ENCODE results near the gene XAGE3.

XAGE3 gene

DNA sequence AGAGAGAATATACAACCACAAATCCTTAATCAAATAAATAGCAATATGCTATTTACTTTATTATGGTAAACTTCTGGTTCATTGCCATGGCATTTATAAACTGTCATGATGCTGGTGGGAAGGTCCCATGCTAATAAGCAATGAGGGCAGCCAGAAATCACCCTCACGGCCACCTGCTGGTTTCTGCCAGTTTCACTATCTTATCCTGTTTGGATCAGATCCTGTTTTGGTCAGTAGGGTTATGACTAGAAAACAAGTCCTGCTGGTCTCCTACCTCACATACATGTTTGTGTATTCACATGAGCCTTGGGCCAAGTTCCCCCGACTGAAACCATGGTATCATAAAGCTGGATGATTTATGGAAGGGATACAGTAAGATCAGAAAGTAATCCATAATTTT is 28.7 kb downstream of the XAGE3 start:
- no peak for DNase-seq

DNA sequence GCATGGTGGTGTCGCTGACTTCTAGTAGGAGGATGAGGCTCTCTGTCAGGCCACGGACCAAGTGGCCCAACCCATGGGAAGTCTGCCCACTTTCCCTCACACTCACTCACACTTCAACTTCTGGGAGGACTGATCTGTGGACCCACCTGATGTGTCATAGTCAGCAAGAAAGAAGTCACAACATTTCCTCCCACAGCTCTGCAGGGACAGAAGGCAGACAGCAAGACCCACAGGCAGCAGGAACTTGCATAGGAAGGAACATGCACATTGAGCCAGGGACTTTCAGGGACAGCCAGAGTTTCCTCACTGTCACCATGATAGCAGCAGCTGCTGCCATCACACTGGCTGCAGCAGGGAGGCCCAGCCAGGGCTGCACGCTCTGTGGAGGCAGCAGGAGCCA is 37.3 kb downstream of the XAGE3 start:
- no peak for DNase-seq

GRCh38 chrX:52824608-52825007 is 43.3 kb downstream of the XAGE3 start:
- DNase-seq, result no peak

GRCh38 chrX:52821079-52821760 is 46.7 kb downstream of the XAGE3 start:
- no peak for DNase-seq

DNA sequence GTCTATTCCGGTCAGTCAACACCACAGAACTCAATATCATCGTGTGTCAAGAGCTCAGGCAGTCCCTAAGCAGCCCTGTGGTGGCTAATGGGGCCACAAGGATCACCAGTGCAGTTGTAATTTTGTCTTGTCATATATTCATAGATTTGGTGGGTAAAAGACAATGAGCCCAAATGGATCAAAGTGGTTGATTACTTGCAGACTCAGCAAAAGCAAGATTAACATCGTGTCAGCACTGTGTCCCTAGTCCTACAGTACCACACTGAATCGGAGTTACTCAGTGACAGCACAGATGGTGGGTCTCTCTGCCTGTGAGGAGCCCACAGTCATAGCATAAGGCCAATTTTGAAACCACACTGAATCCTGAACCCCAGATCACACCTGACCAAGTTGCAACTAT is 48.1 kb downstream of the XAGE3 start:
- DNase-seq, result no peak

All from activated CD4-positive, CD25-positive, alpha-beta regulatory T cell treated with anti-CD3 and anti-CD28 coated beads, Interleukin-2, amount 50 U/mL, for 72 hours (primary cell).